Left lung (tissue), 14 donors: ENCODE measurements around the gene FBXO41. TPM values are rescaled to one million over a fixed set of nuclear protein-coding genes. Genes with fewer than 3 reads are reported as not detected.

Experiments
- ATAC-seq: fragments of 200-7000 bp; cut with Tn5 transposase; one replicate; pipeline ENCODE4 v1.9.1; 2020; ENCODE audit warnings: moderate library complexity
- DNase-seq, 4 donors: peaks; one replicate each; pipeline ENCODE4 v3.0.0-alpha.2; 2013 to 2020
- H3K27ac ChIP-seq, 2 donors: fragments of 200-600 bp; sonication (generic) in 1 of 2; one replicate each; pipeline versions ENCODE4 v1.5.0 to v1.8.0; 2020 to 2021
- H3K27me3 ChIP-seq, 2 donors: fragments of 200-600 bp; sonication (generic) in 1 of 2; one replicate each; pipeline versions ENCODE4 v1.5.0 to v1.8.0; 2020 to 2021
- H3K36me3 ChIP-seq, 2 donors: fragments of 200-600 bp; sonication (generic) in 1 of 2; one replicate each; pipeline versions ENCODE4 v1.5.0 to v1.8.0; 2020 to 2021
- H3K4me1 ChIP-seq, 2 donors: fragments of 200-600 bp; one replicate each; pipeline ENCODE4 v1.8.0; 2021
- H3K4me3 ChIP-seq, 2 donors: fragments of 200-600 bp; sonication (generic) in 1 of 2; one replicate each; pipeline versions ENCODE4 v1.5.0 to v1.8.0; 2020 to 2021; ENCODE audit warnings: mild to moderate bottlenecking in 1 of 2
- H3K9me3 ChIP-seq, 2 donors: fragments of 200-600 bp; sonication (generic) in 1 of 2; one replicate each; pipeline versions ENCODE4 v1.5.0 to v1.8.0; 2020 to 2021
- intact Hi-C, 2 donors: fragments of 100-400 bp; cut with DNase I; formaldehyde crosslinking; loops; one replicate each; pipeline versions ENCODE4 v1.11.2 to v1.14.2; 2022
- long read RNA-seq, 12 donors: library from polyadenylated mRNA in 2 of 12; unstranded in 2 of 12; transcript quantifications; one replicate each; pipeline ENCODE4 v2.0.0 and lab custom pipeline, GENCODE V29; 2019 to 2026
- polyA plus RNA-seq, 6 donors: library from polyadenylated mRNA; unstranded; fragments of 120-200 nt; gene quantifications; one replicate each; pipeline ENCODE4 v1.2.1, GENCODE V29; 2013; ENCODE audit not compliant: insufficient read length in 6 of 6
- total RNA-seq, 2 donors: library from RNA; stranded (reverse); fragmentation: NEBNext Ultra II Directional; extraction: Animal tissue kit (Norgen Biotek cat#: 25700); gene quantifications; one replicate each; pipeline ENCODE4 v1.2.1, GENCODE V29; 2021
- TF ChIP-seq, protein P1 (sequence below), 2 donors: fragments of 200-600 bp; sonication (generic) in 1 of 2; IDR thresholded peaks; one replicate each; pipeline versions ENCODE4 v1.5.0 to v1.8.0; 2021; ENCODE audit warnings: antibody characterized with exemption in 2 of 2
- donor health status: DM: no; HTN: yes; CAD: no.
- donor health status: DM: no; HTN: no; CAD: no.

Gene FBXO41, protein sequence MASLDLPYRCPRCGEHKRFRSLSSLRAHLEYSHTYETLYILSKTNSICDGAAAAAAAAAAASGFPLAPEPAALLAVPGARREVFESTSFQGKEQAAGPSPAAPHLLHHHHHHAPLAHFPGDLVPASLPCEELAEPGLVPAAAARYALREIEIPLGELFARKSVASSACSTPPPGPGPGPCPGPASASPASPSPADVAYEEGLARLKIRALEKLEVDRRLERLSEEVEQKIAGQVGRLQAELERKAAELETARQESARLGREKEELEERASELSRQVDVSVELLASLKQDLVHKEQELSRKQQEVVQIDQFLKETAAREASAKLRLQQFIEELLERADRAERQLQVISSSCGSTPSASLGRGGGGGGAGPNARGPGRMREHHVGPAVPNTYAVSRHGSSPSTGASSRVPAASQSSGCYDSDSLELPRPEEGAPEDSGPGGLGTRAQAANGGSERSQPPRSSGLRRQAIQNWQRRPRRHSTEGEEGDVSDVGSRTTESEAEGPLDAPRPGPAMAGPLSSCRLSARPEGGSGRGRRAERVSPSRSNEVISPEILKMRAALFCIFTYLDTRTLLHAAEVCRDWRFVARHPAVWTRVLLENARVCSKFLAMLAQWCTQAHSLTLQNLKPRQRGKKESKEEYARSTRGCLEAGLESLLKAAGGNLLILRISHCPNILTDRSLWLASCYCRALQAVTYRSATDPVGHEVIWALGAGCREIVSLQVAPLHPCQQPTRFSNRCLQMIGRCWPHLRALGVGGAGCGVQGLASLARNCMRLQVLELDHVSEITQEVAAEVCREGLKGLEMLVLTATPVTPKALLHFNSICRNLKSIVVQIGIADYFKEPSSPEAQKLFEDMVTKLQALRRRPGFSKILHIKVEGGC
- total RNA-seq (1 to 10 TPM; 2.4 to 3.5 TPM), polyA plus RNA-seq (1 to 10 TPM; 1.4 to 2.2 (median 1.9) TPM)
- long read RNA-seq, donor 1, result 0 reads
- long read RNA-seq, donor 2, result 0 reads
- long read RNA-seq, donor 3, result 0 reads
- long read RNA-seq, donor 4, partial matches to known transcripts, result 0 of 1 reads
- long read RNA-seq, donor 4, other reads (novel, unspliced or antisense), result 1 of 1 reads
- long read RNA-seq, donor 5, result 0 reads
- long read RNA-seq, donor 6, result 0 reads
- long read RNA-seq, donor 7, result 0 reads
- long read RNA-seq, donor 8, result 0 reads
- long read RNA-seq, donor 9, result 0 reads
- long read RNA-seq, donor 10, result 0 reads
- long read RNA-seq, donor 11, full-length matches to known transcripts, result 4 of 4 reads
- long read RNA-seq, donor 11, partial matches to known transcripts, result 0 of 4 reads
- long read RNA-seq, donor 11, other reads (novel, unspliced or antisense), result 0 of 4 reads
- long read RNA-seq, donor 12, result 0 reads

DNA sequence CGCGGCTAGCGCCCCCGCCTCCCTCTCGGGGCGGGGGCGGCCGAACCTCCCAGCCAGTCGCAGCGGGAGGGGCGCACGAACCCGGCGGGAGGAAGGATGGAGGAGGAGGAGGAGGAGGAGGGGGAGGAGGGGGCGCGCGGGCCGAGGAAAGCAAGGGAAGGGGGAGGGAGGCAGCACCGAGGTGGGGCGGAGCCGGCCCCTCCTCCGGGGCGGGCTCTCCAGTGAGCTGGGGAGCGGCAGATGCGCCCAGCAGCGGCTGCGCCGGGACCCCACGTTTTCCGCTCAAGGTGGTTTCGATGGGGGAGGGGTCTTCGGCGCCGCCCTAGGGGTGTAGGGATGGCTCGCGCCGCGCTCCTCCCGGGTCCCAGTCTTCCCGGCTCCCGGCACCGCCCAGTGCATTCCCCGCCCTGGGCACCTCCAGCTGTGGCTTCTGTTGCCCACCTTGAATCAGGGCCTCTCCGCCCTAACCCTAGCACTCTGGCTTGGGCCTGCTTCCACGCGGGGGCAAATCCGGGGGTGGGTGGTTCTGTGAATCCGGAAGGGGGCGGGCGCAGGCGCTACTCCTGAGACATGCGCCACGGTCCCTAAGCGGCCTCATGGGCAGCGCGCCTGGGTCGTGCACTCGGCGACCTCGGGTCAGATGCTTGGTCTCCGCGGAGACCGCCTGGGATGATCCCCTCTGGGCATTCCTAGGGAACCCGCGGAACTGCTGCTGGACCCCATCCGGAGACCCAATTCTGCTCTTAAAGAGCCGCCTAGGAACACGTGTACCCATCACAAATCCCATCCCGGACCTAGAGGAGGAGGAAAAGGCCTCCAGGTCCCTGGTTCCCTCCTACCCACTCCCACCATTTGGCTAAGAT lies at the start of gene FBXO41:
Gene FBXO41, minus strand, starts transcription at position 183 of the 863 bp plus-strand sequence. CDS start 14,848 bp downstream, outside the sequence.
- no peaks in the 10 kb centered on the region for H3K36me3 ChIP-seq
- intact Hi-C loops, result no loop called here
- peaks cover 18 to 61% of the 10 kb centered on the region in 2 donors for H3K27me3 ChIP-seq
- H3K4me3 ChIP-seq, result peak within 1 kb of the TSS; percentile 47 to 61
- DNase-seq (peak in 3 of 4 donors; percentile 30 to 87 (median 63)), ATAC-seq (peak; percentile 87)
- H3K4me1 ChIP-seq, result peaks cover 5 to 21% of the 10 kb centered on the region in 2 donors
- TF ChIP-seq, protein P1, sequence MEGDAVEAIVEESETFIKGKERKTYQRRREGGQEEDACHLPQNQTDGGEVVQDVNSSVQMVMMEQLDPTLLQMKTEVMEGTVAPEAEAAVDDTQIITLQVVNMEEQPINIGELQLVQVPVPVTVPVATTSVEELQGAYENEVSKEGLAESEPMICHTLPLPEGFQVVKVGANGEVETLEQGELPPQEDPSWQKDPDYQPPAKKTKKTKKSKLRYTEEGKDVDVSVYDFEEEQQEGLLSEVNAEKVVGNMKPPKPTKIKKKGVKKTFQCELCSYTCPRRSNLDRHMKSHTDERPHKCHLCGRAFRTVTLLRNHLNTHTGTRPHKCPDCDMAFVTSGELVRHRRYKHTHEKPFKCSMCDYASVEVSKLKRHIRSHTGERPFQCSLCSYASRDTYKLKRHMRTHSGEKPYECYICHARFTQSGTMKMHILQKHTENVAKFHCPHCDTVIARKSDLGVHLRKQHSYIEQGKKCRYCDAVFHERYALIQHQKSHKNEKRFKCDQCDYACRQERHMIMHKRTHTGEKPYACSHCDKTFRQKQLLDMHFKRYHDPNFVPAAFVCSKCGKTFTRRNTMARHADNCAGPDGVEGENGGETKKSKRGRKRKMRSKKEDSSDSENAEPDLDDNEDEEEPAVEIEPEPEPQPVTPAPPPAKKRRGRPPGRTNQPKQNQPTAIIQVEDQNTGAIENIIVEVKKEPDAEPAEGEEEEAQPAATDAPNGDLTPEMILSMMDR (IDR thresholded peaks at IDR 0.05), result no peak
- H3K9me3 ChIP-seq, result no peaks in the 10 kb centered on the region
- H3K27ac ChIP-seq, result peak within 1 kb of the TSS in 1 of 2 donors; percentile 50

DNA sequence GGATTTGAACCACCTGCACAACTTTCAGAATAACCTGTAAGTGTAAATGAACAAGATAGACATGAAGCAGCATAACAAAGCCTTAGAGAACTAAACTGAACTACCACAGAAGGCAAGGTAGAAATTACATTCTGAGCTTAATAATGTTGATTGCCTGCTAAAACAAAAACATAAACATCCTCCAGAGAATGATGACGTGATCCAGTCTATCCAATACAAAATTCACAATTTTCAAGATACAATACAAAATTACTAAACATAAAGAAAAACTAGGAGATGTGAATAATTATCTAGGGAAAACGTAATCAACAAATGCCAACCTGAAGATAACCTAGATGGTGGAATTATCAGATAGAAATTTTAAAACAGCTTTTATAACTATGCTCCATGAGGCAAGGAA lies 49.8 kb upstream of the FBXO41 start:
- intact Hi-C loops, result no loop called here
- Histone ChIP-seq H3K4me3 (no peak overlapping the region), H3K27me3 (no peaks in the 10 kb centered on the region), H3K4me1 (no peaks in the 10 kb centered on the region), H3K27ac (no peak overlapping the region), H3K36me3 (no peaks in the 10 kb centered on the region), H3K9me3 (peaks cover 0 to 14% of the 10 kb centered on the region in 2 donors)
- no peak for ATAC-seq
- DNase-seq, result no peak
- TF ChIP-seq, protein P1 (IDR thresholded peaks at IDR 0.05), result no peak

DNA sequence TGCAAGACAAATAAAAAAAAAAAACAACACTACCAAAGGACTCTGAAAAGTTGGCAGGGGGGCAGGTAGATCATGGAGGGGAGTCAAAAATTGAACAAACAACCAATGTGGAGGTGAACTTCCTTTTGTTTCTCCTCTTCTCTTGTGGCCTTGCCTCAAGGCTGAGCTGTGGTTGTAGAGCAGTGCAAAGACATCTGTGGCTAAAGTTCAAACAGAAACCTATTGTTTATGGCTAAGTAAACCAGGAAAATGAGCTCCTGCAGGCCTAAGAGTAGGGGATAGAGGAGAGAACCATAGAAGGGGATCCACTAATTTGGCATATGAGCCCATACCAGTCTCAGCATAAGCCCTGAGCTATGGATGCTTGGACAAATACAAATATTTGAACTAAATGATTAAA lies 49.3 kb upstream of the FBXO41 start:
- TF ChIP-seq, protein P1 (IDR thresholded peaks at IDR 0.05), result no peak
- DNase-seq, result no peak
- peaks cover 0 to 14% of the 10 kb centered on the region in 2 donors for H3K9me3 ChIP-seq

DNA sequence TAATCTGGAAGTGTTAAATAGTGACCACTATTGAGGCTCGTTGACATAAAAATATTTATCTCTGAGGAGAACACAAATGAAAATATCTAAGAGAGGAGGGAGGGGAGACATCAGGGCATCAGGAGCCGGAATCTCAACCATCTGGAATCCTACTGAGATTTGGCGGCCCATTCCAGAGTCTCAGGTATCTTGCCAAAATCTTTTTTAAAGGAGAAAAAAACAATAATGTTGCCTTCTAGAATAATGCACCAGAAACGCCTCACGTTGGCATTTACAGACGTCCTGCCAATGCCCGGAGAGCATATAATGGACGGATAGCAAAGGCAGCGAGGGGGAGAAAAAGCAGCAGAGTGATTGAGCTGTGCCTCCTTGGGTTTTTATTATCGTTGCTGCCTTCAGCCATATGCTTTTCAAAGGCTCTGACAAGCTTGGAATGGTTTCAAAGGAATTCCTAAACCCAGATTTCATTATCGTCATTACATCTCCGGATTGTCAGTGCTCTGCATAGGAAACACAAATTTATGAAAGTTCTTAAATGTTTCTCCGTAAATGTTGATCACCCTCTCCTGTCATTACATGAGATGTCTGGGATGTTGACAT lies 39.9 kb upstream of the FBXO41 start:
- H3K9me3 ChIP-seq, result no peaks in the 10 kb centered on the region
- ATAC-seq (no peak), DNase-seq (no peak)
- H3K4me1 ChIP-seq, result no peaks in the 10 kb centered on the region
- intact Hi-C loops, result no loop called here
- peaks cover 0 to 53% of the 10 kb centered on the region in 2 donors for H3K27me3 ChIP-seq
- H3K36me3 ChIP-seq, result no peaks in the 10 kb centered on the region
- TF ChIP-seq, protein P1 (IDR thresholded peaks at IDR 0.05), result no peak
- H3K4me3 ChIP-seq, result no peak overlapping the region
- no peak overlapping the region for H3K27ac ChIP-seq

More for the DNA sequence above, 49.3 kb upstream of the FBXO41 start:
- no peaks in the 10 kb centered on the region for H3K27me3 ChIP-seq
- H3K4me1 ChIP-seq, result no peaks in the 10 kb centered on the region
- H3K4me3 ChIP-seq, result no peak overlapping the region
- H3K27ac ChIP-seq, result no peak overlapping the region
- no peak for ATAC-seq
- no peaks in the 10 kb centered on the region for H3K36me3 ChIP-seq
- intact Hi-C loops, result no loop called here
